Medulla oblongata (tissue), 1 donor: Measurements from ENCODE around the gene RNF222.

ENCODE experiments used
- DNase-seq: peaks from one replicate; pipeline ENCODE4 v3.0.0-alpha.2; 2015; ENCODE audit errors: extremely low spot score

RNF222 gene

GRCh38 chr17:8397636-8398035 lies at the start of gene RNF222:
RNF222 (minus strand) TSS chr17:8397827; CDS start chr17:8393461, 4,366 bp downstream.
- DNase-seq, result no peak

DNA sequence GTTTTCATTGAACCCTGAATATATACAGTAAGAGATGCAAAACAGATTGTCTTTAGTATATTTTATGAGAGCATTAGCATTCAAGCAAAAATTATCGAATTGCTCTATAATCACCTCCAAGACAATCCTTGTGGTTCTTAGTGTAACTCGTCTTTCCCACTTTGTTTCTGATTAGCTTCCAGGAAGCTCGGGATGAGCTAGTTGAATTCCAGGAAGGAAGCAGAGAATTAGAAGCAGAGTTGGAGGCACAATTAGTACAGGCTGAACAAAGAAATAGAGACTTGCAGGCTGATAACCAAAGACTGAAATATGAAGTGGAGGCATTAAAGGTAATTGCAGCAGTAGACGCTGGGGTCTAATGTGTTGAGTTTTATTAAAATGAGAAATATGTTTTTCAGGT lies 47.9 kb upstream of the RNF222 start:
- DNase-seq, result no peak

- DNase-seq, result no peak
Measured at GRCh38 chr17:8444494-8444893, 46.9 kb upstream of the RNF222 start.

DNA sequence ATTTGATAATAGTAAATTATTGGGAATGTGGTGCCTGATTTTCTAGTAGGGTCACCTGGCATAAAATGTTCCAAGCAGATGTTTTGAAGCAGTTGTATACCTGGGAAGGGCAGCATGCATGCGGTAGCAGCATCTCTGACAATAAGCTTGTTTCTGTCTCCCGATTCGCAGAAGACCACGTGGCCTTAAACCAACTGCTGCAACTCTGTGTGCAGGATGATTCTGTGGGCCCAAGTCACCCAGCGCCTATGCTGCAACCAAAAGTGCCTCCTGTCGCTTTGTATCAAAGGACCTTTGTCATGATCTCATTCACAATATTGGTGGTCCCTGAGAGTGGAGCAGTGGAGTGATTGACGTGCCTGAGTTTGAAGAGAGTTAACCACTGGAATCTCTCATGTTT lies 46.1 kb upstream of the RNF222 start:
- DNase-seq, result peak; percentile 44

DNA sequence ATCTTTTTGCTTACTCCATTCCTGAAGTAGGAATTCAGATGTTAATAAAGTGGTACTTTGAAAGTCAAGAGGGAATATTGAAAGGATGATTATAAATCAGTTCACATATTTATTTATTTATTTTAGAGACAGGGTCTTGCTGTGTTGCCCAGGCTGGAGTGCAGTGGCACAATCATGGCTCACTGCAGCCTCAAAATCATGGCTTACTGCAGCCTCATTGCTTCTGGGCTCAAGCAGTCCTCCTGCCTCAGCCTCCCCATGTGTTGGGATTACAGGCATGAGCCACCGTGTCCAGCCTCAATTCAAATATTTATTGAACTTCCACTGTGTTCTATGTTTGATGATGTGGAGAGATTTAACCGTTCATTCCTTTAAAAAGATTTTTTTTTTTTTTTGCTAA lies 44.7 kb upstream of the RNF222 start:
- no peak for DNase-seq

GRCh38 chr17:8441690-8442089 lies 44.1 kb upstream of the RNF222 start:
- DNase-seq, result no peak

- no peak for DNase-seq
Measured at GRCh38 chr17:8439681-8440080, 42.1 kb upstream of the RNF222 start.

DNA sequence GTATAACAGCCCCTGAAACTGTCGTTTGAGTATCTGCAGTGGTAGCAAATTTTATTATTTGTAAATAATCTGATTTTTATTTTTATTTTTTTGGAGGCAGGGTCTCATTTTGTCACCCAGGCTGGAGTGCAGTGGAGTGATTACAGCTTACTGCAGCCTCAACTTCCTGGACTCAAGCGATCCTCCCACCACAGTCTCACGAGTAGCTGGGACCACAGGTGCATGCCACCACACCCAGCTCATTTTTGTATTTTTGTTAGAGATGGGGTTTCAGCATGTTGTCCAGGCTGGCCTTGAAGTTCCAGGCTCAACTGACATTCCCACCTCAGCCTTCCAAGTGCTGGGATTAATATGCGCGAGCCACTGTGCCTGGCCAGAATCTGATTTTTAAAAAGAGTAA lies 40.8 kb upstream of the RNF222 start:
- no peak for DNase-seq

GRCh38 chr17:8436844-8437171 lies 39.2 kb upstream of the RNF222 start:
- DNase-seq, result peak; percentile 15

GRCh38 chr17:8436169-8436843 lies 38.7 kb upstream of the RNF222 start:
- DNase-seq, result peak; percentile 45

DNA sequence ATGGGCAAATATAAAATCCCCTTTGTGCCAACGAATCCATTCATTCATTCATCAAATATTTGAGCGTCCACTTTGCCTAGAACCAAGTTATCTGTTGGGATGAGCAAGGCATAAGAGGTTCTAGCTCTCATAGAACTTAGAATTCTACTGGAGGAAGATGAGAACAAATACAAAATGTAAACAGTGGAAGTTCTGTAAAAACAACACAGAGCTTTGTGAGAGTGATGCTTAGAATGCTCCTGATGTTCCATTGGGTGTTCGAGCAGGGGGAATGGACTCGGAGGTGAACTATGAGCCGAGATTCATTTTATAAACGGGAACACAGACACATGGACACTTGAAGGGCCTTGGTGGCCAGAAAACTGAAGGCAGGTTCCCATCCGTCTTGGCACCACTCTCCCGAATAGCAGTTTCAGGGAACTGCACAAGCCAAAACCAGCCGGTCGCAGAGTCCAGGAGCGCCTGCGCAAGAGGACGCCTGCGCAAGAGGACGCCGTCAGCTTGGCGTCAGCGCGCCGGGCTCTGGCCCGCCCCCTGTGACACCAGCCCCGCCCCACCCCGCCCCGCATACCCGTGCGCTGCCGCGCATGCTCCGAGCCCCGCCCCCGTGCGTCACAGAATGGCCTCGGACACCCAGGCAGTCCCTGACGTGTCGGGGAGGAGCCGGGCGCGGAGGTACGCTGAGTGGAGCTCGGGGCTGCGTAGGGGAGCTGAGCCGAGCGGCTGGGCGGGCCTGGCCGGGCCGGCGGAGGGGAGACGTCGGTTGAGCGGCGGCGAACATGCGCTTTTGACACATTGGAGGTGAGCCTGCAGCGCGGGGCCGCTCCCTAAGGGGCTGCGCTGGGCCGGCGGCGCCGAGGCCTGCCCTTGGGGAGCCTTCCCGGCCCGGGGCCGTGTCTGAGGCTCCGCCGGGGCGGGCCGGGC lies 37.9 kb upstream of the RNF222 start, which contains the start of gene NDEL1:
Gene NDEL1 (plus strand): TSS at position 640 of the 924 bp plus-strand sequence. CDS start 8,388 bp downstream, outside the sequence.
- DNase-seq, result peak; percentile 98

DNA sequence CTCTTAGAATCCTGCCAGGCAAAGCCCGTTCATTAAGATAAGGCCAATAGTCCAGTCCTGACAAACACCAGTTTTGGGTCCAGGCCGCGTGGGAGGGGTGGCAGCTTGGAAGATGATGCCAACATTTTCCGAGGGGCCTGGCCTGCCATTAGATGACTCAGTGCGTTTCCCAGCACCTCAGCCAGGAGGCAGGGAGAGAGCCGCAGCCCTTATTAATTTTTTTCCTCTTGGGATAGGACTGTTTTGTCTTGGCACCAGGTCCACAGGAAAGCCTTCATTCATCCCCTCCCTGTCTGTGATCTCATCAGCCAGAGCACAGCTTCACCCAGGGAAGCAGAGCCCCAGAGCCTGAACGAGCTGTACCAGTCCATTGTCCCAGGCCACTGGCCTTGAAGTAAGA lies 33.3 kb upstream of the RNF222 start:
- DNase-seq, result peak; percentile 42

- no peak for DNase-seq
Measured at GRCh38 chr17:8426802-8427201, 29.2 kb upstream of the RNF222 start.

DNA sequence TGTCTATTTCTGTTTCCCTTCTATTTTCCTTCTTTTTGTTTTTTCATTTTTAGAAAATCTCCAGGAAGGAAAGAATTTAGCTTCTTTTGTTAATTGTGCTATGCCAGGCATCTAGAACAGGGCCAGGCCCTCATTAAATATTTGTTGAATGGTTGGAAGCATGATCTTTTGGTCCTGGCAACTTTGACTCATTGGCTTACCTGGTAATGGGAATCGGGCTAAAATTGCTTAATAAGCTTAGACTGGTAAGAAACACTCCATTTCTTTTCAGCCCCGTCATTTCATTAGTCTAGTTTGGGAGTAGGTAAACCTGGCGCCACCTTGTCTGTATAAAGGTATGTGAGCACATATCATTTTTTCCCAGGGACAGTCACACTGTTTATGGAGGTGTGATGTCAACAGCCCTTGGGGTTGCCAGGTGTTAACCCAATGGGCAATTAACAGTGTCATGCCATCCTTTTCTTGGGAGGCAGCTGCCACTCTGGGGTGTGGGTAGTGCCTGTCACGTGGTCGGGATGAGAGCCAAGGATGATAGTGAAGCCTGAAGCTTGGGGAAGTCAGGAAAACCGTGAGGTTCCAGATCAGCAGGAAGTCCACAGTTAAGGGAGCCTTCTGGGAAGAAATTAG lies 28.6 kb upstream of the RNF222 start:
- no peak for DNase-seq

DNA sequence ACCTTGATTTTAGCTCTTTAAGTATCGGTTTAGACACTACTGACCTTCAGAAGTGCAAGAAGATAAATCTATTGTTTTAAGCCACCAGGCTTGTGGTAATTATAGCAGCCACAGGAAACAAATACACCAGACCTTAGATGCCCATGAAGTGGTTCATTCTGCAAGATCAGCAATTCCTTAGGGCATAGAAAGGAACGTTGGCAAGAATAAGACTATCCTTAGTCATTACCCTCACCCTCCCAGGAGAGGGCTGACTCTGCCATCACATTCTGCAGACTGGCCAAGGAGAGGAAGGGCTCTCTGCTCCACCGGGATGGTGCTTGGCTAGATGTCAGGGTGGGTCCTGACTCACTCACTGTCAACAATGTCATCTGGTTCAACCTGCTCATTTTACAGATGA lies 23.9 kb upstream of the RNF222 start:
- no peak for DNase-seq

- DNase-seq, result peak; percentile 67
Measured at GRCh38 chr17:8420041-8420934, 22.7 kb upstream of the RNF222 start.

DNA sequence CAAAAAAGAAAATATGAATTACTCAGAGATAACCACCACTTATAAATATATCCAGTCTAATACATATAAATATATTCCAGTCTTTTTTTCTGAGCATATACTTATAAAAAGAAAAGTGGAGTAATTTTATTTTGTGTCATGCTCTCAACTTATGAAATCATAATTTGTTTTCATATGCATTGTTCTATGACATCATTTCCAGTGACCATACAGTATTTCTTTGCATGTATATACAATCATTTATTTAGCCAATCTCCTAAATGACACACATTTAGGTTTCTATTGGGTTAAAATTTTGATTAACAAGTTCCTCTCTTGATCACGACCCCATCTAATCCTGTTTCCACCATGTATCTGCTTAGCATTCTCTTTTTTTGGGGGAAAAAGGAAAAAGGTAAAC lies 21.7 kb upstream of the RNF222 start:
- DNase-seq, result no peak

DNA sequence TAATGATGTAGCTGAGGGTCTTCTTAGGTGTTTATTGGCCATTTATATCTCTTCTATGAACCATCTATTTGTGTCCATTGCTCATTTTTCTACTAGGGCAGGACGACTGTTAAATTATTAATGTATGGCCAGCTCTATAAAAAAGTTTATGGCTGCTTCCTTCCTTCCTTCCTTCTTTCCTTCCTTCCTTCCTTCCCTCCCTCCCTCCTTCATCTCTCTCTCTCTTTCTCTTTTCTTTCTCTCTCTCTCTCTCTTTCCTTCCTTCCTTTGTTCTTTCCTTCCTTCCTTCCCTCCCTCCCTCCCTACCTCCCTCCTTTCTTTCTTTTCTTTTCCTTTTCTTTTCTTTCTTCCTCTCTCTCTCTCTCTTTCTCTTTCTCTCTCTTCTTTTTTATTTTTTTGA lies 20.8 kb upstream of the RNF222 start:
- DNase-seq, result no peak

DNA sequence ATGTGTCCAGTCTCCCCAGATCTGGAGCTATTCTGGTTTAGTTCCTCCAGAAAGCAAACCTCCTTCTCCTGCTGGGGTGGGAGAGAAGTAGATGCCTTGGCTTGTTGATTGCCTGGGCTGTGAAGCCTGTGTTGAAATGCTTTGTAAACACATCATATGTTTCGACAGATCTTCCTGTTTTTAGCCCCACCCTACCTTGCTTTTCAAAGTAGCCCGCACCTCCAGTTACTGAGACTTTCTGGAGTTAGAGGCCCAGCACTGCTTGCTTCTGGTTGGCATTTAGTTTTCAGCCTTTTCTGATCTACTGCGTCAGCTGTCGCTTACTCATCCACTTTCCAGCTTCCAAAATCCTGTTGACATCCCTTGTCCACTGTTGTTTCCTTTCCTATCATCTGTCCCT lies 20.2 kb upstream of the RNF222 start:
- DNase-seq, result no peak

DNA sequence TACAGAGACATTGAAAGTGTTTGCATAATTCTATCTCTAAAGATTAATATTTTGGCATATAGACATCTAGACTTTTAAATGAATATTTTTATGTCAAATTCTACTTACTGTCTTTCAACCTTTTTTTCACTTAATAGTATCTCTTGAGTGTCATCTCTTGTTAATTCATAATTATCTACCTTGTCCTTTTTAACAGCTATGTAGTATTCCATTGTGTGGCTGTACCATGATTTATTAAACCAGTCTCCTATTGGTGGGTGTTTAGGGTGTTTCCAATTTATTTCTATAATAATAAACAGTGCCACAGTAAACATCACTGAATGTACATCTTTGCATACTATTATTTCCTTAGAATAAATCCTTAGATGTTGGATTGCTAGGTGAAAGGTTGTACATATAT lies 16.3 kb upstream of the RNF222 start:
- DNase-seq, result no peak

- no peak for DNase-seq
Measured at GRCh38 chr17:8413328-8413727, 15.7 kb upstream of the RNF222 start.

DNA sequence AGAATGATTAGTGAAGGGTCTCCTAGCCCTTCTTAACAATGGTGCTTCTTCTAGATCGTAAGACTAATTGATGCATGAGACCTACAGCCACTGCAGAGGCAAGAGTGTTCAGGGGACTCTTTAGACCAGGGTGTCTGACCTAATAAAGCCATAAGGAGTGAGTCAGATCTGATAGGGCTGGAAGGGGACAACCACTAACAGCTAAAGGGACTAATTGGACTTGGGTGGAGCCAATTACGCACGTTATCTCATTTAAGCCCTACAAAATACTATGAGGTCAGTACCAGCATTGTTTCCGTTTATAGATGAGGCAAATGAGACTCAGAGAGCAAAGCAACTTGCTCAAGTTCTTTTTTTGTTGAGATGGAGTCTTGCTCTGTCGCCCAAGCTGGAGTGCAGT lies 14.5 kb upstream of the RNF222 start:
- DNase-seq, result no peak
